IPS-NIHi11 (cell line): Measurements from ENCODE around the gene LMX1B.
"Not testable (repeated sequence)": the region's sequence is repeated elsewhere in the genome, so short reads cannot be mapped to it uniquely, and the experiment has no call there.

Experiments used
- DNase-seq: peaks from one replicate; pipeline ENCODE4 v3.0.0; 2012; ENCODE audit warnings: mixed read lengths, low spot score

The LMX1B gene

DNA sequence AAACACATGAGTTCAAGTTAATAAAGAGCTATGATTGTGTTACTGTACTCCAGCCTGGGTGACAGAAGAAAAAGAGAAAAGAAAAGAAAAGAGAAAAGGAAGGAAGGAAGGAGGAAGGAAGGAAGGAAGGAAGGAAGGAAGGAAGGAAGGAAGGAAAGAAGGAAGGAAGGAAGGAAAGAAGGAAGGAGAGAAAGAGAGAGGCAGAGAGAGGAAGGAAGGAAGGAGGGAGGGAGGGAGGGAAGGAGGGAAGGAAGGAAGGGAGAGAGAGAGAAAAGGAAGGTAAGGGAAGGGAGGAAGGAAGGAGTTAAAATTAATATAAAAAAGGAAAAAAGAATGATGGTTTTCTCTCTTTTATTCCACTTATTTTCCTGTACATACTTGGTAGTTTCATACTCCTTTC, 101.7 kb downstream of the LMX1B start:
- DNase-seq: no peak

DNA sequence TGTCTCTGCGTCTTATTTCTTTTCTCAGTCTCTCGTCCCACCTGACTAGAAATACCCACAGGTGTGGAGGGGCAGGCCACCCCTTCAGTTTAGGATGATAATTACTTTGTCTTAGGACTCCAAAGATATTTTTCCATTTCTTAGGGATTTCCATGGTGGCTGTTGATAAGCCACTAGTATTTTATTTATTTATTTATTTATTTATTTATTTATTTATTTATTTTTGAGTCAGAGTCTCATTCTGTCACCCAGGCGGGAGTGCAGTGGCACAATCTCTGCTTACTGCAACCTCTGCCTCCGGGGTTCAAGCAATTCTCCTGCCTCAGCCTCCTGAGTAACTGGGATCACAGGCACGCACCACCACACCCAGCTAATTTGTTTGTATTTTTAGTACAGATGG, 103.7 kb downstream of the LMX1B start:
- not testable (repeated sequence) for DNase-seq

DNA sequence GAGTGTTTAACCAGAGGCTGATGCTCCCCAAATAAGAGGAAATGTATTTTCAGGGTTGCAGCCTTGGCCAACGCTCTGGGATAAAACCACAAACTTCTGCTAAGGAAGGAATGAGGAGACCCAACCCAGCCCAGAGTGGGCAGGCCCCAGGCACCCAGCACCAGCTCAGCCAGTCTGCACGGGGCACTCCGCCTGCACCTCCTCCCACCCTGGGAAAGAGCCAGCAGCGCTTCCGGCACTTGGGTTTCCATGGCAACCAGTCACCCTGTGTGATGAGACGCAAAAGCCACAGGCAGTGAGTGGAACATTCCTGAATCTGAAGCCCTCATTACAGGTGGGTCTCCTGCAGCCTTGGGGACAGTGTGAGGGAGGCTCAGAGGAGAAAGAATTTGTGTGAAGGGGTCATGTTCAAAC, 105.9 kb downstream of the LMX1B start:
- DNase-seq: peak; percentile 84

DNA sequence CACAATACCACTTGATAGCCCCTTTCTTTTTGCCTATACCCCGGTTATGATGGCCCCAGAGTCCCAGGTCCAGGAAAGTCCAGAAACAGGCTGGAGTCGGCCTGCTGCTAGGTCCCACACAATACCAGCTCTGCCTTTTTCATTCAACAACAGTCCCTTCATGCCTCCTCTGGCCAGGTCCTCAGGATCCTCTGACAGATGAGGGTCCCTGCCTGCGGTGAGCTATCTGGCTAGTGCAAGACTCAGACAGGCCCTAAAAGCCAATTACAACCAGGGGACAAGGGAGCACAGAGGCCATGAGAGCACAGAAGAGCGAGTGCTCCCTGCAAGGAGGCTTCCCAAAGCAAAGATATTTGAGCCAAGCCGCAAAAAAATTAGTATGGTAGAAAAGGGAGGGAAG, 106.3 kb downstream of the LMX1B start:
- no peak for DNase-seq

DNA sequence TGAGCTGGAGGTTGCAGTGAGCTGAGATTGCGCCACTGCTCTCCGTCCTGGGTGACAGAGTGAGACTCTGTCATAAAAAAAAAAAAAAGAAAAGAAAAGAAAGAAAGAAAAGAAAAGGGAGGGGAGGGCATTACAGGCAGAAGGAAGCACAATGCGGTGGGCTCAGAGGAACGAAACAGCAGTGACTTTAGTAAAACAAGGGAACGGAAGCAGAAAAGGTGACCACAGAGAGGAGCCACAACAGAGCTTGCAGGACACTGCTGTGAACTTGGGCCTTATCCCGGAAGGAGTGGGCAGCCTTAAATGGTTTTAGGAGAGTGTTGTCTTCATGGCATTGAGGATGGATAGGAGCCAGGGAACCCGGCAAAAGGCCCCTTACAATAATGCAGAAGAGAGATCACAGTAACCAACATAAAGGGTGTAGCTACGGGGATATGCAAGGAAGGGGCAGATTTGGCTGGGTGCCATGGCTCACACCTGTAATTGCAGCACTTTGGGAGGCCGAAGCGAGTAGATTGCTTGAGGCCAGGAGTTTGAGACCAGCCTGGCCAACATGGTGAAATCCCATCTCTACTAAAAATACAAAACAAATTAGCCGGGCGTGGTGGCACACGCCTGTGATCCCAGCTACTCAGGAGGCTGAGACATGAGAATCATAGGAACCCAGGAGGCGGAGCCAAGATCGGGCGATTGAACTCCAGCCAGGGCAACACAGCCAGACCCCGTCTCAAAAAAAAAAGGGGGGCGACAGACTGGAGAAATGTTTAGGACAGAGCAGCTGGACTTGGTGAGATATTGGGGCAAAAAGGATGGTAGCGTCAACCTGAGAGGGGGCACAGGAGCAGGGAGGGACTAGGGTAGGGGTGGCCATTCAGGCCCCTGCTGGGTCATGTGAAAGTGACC, 107.2 kb downstream of the LMX1B start:
- no peak for DNase-seq

DNA sequence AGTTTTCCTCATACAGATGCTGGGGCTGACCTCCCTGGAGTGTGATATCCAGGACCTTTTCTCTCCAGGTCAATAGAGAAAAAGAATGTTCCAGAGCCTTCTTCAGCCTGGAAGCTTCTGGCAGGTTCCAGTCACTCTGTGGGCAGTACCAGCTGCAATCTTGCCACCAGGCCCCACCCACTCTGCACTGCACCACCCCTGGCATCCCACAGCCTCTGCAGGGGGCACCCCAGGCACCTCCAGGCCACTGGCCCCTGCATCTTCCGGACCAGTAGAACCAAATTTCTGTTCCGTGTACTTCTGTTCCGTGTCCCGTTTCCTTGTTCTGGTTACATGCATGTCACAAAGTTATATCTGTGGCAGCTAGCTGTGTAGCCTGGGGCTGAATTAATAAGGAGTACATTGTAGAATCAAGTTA, 107.8 kb downstream of the LMX1B start:
- no peak for DNase-seq

DNA sequence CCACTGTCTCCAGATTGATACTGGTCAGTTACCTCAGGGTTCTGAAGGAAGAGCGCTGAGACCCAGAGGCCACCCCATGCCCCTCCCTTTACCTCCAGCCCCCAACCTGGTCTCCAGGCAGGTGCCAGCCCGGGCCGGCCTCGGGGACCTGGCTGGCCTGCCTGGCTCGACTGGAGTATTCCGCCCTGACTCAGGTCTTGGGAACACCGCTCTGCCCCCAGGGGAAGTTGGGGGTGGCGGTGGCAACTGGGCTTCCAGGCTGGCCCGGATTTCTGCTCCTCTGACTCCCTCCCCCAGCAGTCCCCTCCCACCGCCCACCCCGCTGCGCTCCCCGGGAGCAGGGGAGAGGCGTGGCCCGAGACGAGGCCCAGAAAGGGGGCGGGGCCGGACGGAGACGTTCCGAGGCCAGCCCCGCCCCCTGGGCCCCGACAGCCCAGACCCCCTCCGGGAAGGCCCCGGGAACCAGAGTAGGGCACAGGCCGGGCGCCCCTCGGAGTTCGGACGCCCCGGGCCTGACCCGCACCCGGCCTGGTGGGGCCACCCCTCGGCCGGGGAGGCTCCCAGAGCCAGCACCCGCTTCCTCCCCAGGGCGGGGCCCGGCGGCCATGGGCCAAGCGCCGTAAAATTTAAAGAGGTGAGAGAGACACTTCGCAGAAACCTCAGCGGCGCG, 108.7 kb downstream of the LMX1B start:
- DNase-seq: peak; percentile 83

DNA sequence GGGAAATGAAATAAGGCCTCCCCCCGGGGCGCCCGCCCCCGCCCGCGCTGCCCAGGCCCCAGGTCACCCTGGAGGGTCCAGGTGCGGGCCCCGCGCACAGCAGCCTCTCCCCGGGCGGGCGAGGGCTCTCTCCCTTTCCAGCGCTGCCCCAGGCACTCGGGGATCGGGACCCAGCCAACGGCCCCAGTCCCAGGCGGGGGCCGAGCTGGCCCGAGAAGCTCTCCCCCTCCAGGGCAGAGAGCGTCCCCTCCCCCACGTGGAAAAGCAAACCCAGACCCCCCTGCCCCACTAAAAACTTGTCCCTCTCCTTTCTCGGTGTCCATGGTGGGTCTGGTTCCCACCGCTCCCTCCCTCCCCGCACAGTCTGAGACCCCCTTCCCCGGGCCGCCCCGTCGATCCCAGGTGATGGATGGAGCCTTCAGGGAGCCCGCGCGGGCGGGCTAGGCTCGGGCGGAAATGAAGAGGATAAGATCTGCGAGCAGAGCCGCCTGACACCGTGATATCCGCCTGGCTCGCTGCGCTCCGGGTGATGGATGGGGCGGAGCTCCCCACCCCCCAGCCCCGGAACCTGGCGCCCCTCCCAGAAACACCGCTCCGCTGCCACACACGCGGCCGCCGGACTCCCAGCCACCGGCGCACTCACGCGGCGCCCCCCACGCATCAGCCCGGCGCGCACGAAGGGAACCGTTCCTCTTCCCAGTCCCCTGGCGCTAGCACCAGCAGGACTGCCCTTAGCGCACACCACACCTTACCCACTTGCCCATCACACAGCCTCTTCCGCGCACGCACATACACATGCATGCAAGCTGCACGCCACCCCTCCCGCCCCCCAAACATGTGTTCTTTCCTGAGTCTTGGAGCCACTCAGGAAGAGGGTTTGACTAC, 109.4 kb downstream of the LMX1B start:
- no peak for DNase-seq

DNA sequence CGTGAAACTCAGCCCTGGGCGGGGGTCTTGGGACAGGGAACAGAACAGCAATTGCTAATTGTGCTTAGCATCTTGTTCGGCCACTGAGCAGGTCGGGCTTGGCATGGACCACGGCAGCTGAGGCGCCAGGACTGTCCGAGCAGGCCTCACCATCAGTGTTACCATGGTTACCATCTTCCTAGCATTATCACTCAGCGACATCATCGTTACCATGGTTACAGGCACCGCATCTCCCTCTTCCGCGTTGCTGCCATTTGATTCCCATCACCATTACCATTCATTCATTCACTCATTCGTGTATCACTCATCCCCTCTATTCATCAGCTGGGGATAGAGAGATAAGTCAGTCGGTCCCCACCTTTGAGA, 110.1 kb downstream of the LMX1B start:
- DNase-seq: no peak

DNA sequence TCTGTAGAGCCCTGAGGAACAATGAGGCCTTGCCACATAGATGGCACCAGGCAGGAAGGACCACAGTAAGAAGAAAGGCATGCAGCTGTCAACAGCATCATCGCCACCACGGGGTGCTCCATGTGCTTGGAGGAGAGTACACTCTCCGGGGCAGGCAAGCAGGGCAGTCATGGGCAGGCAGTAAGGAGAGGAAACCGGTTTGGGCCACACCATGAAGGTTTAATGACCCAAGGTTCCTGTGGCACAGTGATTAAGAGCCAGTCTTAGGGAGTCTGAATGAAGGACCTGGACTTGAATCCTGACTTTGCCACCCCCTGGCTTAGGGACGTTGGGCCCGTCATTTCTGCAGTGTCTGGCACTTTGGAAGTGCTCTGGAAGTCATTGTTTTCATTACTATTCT, 110.5 kb downstream of the LMX1B start:
- no peak for DNase-seq

DNA sequence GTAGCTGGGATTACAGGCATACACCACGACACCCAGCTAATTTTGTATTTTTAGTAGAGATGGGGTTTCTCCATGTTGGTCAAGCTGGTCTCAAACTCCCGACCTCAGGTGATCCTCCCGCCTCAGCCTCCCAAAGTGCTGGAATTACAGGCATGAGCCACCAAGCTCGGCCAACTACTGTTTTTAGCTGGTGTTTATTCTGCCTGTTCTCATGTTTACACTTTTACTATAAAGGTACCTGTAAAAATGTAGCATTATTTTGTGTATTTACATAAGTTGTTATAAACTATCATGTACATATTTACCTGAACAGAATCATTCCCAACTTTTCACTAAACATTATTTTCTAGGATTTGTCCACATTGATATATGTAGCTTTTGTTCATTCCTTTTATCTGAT, 111.8 kb downstream of the LMX1B start:
- not testable (repeated sequence) for DNase-seq

DNA sequence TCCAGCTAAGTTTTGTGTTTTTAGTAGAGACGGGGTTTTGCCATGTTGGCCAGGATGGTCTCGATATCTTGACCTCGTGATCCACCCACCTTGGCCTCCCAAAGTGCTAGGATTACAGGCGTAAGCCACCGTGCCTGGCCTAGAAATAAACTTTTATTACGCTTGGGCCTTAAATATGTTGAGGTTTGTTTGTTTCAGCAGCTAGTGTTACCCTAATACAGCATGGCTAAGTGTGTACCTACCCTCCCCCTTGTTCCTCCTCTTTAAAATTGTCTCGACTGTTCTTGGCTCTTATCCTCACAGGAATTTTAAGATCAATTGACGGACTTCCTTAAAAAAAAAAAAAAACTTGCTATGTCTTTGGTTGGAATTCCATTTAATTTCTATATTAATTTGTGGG, 114.5 kb downstream of the LMX1B start:
- not testable (repeated sequence) for DNase-seq

DNA sequence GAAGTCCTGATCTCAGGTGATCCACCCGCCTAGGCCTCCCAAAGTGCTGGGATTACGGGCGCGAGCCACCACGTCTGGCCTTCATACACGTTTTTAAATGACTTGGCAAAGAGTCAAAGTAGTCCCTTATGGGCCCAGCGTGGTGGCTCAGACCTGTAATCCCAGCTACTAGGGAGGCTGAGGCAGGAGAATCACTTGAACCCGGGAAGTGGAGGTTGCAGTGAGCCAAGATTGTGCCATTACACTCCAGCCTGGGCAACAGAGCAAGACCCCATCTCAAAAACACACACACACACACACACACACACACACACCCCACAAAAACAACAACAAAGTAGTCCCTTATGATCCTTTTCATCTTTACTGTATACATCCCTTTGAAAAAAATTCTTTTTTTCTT, 116.9 kb downstream of the LMX1B start:
- not testable (repeated sequence) for DNase-seq

DNA sequence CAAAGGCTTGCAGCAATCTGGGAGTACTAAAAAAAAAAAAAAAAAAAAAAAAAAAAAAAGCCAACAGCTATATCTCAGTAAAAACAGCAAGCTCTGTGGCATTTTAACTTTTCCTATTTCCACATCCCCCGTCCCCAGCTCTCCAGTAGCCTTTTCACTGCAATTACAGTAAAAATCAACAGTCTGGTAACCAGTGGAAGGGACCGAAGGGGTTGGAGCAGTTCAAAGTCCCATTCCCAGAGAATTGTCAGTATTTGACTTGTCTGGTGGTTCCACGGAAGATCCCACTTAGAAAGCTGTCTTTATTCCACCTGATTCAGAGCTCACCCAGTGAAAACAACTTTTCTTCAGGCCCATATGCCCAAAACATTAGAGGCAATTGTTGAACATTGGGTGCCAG, 119.3 kb downstream of the LMX1B start:
- DNase-seq: no peak

DNA sequence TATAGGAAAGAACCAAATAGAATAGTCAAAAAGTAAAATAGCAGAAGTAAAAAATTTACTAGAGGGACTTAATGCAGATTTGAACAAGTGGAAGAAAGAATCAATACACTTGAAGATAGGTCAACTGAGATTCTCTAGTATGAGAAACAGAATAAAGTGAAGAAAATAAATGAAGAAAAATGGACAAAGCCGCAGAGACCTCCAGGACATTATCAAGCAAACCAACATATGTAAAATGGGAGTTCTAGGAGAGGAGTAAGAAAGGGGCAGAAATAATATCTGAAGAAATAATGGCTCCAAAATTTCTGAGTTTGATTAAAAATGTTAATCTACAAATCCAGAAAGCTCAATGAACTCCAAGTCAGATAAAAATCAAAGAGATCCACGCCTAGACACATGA, 121.1 kb downstream of the LMX1B start:
- no peak for DNase-seq

DNA sequence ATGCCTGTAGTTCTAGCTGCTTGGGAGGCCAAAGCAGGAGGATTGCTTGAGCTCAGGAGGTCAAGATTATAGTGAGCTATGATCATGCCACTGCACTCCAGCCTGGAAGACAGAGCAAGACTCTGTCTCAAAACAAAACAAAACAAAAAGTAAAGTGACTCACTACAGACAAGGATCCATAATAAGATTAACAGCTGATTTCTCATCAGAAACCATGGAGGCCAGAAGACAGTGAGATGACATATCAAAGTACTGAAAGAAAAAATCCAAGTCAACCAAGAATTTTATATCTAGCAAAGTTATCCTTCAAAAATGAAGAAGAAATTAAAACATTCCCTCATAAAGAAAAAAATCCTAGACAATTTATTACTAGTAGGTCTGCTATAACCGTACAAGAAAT, 121.8 kb downstream of the LMX1B start:
- DNase-seq: no peak

DNA sequence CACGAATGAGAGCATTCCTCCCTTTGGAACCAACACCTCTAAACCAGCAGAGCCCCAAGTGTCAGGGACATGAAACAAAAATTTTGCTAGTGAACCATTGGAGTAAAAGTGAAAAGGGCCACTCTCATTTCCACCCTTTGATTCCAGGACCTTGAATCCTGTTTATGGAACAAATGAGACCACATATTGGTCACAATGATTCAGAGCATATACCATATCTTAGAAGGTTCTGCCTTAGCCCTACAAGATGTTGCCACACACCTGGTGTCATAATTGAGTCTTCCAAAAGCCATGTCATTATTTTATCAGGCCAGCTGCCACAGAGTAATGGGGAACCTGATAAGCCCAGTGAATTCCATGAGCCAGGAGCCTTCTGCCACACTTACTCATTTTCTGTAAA, 124.8 kb downstream of the LMX1B start:
- no peak for DNase-seq

DNA sequence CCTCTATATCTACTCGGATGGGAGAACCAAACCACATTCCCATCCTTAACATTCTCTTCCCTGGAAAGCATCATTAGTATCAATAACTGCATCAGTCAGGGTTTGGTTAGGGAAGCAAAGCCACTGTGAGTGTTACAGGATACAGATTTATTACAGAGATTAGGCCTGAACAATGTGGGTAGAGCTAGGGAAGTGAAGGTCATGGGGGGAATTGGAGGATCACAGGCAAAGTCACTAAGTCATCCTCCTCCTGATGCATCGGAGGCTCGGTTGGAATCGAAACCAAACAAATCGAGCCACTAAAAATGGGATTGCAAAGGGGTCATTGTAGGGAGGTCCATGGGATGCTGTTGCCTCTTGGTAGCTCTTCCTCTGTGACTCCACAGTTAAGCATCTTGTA, 129.3 kb downstream of the LMX1B start:
- DNase-seq: no peak

DNA sequence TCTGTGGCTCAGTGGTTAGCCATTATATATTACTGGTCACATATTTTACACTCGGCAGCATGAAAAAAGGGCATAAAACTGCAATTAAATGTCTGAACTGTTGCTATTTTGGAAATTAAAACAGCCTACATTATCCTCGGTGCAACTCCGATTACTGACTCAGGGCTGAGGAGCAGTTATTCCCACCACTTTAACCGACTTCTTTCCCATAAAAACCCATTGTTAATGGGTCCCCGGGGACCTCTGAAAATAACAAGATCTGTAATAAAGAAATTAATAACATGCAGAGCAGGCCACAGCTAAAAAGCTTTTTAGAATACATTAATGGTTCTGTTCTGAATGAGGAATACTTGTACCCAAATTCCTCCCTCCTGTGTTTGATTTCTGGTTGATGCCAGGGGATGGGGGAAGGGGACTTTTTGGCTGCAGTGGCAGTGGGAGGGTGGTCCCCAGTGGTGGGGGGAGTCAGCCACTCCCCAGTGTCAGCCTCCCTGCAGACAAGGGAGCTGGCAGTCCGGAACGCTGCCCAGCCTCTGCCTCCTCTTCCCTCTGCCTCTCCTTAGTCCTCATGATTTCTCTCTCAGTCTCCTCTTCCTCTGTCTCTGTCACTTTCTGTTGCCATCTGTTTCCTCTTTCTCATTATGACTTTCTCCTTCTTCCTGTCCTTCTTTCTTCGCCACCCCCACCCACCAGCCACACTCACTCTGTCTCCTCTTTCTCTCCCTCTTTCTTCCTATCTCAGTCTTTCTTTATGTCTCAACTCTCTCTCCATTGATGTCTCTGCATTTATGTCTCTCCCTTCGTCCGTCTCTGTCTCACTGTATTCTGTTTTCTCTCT, 132.1 kb downstream of the LMX1B start:
- DNase-seq: no peak
